ACHN (cell line): ENCODE measurements around the gene A3GALT2.
"Not testable (repeated sequence)": the region's sequence is repeated elsewhere in the genome, so short reads cannot be mapped to it uniquely, and the experiment has no call there.

ENCODE experiments used
- DNase-seq: peaks from one replicate; pipeline ENCODE4 v3.0.0-alpha.2; 2015
- in situ Hi-C: cut with HindIII; loops from 2 replicates; pipeline ENCODE4 v1.10.0; 2017; ENCODE audit warnings: low sequenced_read_pairs, low pct_ligation_motif_present, low pct_unique_long_range_greater_than_20kb

Gene A3GALT2

DNA sequence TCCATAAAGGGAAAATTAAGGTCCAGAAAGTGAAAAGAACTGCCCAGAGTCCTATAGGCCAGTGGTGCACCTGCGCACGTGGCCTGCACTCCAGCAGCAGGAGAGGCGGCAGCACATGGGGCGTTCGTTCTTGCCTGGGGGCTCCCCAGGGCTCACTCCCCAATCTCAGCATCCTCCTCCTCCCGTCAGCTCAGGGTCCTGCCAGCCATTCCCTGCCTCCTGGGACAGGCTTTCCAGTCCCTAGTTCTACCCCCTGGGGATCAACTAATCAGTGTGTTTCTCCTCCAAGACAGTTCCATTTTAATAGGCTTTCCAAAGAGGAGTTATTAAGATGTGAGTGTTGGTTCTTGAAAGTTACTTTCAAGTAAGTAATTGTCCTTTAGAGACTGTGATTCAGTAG, 1.2 kb upstream of the A3GALT2 start:
- no peak for DNase-seq
- in situ Hi-C loops = no loop called here

DNA sequence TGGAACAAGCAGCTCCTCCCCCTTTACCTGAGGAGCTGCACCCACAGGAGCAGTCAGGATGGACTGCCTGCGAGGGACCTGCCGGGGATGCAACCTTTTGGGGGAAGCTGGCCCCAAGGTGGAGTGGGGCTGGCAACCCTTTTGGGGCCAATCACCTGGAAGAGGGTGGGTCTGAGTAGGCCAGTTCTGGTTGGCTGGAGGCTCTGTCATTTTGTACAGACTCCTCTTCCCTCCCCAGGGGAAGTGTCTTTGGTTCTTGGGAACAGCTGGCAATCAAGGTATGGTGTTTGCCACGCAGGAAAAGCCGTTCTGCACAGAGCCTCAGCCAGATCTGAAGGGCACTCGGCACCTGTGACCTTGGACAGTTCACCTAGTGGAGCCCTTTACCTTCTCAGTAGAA, 280 bp upstream of the A3GALT2 start:
- in situ Hi-C loops = no loop called here
- DNase-seq = no peak

DNA sequence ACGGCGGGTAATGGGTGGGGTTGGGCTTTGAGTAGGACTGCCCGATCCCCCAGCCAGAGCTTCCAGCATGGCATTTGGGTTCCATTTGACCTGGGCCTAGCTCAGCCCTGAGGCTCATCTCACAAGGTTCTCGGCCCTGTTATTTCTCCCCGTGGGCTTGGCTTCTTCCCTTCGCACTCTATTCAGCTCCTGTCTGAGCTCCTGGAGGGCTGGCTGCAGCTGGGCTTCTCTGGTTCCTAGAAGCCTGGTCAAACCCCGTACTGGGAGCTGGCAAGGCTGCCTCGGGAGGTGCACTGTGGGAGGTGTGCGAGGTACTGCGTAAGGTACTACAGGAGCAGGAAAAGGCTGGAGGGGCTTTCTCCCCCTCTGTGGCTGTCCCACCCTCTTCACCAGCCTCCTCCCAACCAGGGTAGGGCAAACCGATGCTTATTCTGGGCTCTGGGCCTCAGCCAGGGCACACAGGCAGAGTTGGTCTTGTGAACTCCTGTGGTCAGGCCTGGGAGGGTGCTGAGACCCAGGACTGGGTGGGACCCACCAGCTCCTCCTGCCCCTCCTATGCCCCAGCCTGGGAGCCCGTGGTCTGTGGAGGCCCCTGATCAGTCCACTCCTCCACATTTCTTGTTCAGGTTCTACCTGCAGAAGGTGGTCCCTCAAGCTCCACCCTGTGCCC, 814 bp downstream of the A3GALT2 start:
- DNase-seq = no peak
- in situ Hi-C loops = no loop called here

DNA sequence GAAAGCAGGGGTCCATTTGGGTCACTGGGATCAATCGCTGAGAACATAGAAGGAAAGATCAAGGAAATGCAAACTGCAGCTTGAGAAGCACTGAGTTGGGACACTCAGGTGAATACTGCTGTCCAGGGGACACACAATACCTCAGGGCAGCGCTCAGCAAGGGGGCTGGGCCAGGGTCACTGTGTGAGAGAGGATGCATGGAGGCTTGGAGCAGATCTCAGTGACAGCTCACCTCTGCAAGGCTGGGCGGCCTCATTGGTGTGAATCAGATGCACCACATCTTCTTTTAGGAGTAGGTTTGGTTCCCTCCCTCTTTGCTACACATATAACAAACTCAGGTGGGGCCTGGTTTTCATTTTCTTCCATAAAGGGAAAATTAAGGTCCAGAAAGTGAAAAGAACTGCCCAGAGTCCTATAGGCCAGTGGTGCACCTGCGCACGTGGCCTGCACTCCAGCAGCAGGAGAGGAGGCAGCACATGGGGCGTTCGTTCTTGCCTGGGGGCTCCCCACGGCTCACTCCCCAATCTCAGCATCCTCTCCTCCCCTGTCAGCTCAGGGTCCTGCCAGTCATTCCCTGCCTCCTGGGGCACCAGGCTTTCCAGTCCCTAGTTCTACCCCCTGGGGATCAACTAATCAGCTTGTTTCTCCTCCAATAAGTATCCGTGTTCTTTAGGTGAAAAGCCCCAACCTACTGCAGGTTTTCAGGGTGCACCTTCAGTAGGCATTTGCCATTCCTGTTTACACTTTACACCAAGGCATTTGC, 1.5 kb downstream of the A3GALT2 start:
- in situ Hi-C loops = no loop called here
- no peak for DNase-seq

DNA sequence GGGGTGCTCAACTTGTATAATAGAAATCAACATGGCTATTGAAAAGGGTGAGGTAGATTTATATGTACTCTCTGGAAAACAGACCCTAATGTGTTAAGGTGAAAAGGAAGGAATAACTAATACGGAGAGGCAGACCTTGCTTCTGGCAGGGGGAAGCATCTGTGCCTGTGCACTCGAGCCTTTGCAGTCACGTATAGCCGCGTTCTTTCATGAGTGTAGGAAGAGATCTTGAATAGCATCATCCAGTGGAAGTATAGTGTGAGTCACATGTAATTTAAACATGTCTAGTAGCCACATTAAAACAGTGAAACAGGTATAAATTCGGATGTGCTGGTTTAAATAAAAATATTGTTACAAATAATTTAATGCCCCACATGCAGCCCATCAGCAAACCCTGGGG, 3.0 kb downstream of the A3GALT2 start:
- DNase-seq = no peak
- in situ Hi-C loops = no loop called here

DNA sequence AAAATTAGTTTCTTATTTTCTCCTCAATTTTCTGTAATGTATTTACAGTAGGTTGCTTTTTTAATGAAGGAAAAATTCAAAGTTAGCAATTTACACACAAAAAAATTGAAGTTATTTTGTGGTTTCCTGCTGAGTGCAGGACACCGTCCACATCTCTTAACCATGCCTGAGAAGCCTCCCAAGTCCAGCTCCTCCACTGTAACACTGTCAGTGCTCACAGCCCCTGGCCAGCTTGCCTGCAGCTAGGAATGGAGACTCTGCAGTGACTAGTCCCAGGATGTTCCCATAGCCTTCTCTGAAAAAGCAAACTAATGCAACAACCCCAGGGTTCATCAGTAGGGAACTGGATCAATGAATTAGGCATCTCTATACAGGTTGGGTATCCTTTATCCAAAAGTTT, 3.5 kb downstream of the A3GALT2 start:
- in situ Hi-C loops = no loop called here

DNA sequence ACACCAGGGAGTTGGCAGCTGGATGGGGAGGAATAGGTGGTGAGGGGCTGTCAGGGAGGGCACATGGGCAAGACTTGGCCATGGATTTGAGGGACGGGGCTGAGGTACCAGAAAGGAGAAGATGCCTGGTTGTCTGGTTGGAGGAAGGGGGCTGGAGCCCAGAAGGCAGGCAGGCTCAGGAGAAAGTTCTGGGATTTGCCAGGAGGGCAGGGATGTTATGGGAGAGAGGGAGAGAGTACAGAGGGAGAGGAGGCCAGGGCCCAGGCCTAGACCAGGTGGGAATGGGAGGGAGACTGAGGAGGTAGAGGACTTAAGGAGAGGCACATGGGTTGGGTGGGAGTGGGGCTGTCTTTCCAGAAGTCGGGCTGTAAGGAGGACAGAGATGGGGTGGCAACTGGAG, 4.3 kb downstream of the A3GALT2 start:
- in situ Hi-C loops = no loop called here

More for the DNA sequence above, 3.5 kb downstream of the A3GALT2 start:
- no peak for DNase-seq

DNA sequence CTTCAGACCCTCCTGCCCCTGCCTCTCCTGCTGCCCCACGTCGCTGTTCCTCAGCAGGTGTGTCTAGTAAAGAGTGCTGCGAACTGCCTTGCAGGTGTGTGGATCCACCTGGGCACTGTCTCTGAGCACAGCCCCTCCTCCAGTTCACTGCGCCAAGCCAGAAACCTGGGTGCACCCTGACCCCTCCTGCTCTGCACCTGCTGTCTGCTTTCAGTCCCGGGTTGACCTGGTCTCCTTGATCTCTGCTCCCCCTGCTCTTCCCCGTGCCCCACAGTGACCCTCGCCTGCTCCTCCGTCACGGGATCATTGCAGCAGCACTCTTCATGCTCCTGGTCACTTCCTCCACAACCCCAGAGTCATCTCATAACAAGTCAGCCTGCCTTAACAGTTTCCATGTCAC, 6.5 kb downstream of the A3GALT2 start:
- in situ Hi-C loops = no loop called here

More for the DNA sequence above, 4.3 kb downstream of the A3GALT2 start:
- no peak for DNase-seq

DNA sequence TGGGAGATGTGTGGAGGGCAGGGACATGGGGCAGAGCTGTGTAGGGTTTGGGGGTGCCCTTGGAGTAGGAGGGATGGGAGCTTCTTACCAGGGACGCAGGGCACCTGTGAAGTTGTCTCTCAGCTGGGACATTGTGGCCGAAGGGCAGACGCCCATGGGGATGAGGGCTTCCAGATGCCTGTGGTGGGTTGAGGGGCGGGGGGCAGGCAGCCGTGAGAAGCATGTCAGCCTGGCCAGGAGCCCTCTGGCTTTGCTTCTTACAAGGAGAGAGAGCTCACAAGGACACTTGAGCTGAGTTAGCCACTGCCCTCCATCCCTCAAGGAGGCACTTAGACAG, 8.5 kb downstream of the A3GALT2 start:
- no peak for DNase-seq
- in situ Hi-C loops = no loop called here

More for the DNA sequence above, 6.5 kb downstream of the A3GALT2 start:
- no peak for DNase-seq

DNA sequence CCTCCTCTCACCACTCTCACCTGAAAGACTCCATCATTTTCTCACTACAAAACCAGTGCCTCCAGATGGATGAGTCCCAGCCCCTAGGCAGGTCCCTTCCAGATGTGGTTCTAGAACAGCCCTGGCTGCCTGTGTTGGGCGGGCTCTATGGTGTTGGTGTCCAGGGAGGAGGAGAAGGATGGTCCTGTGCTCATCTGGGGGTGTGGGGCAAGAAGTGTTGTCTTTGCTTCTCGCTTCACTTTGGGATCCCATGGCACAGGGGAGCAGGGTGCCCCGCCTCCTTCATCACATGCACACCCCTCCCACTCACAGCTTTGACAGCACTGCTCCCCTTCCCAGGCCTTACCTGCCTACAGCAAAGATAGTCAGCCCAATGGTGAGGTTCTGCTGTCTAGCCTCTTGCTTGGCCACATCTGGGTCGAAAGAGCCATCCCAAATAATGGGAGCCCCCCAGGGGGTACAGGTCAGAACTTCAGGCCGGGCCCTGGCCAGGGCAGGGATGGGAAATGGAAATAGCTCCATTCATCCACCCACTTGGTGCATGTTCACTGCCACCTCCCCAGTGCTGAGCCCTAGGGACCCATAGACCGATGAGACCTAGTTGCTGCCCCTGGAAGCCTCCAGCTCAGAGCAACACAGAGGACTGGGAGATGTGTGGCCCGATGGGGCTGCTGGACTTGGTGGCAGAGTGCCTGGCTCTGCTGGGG, 9.0 kb downstream of the A3GALT2 start:
- no peak for DNase-seq
- in situ Hi-C loops = no loop called here

DNA sequence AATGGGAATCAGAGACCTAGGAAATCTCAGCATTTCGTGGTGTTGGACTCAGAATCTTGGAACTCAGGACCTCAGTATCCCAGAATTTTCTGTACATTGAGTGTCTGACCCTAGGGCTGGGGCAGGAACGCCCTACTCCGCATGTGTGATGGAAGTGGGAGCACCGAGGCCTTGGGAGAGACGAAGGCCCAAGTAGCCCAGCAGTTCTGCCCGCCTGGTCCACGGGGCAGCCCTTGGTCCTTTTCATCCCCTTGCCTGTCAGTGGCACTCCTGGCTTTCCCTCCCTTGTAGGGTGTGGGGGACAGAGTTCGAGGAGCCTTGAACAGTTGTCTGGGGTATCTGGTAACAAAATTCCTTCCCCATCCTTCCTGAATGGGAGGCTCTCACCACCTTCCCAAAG, 10.2 kb downstream of the A3GALT2 start:
- no peak for DNase-seq
- in situ Hi-C loops = no loop called here

DNA sequence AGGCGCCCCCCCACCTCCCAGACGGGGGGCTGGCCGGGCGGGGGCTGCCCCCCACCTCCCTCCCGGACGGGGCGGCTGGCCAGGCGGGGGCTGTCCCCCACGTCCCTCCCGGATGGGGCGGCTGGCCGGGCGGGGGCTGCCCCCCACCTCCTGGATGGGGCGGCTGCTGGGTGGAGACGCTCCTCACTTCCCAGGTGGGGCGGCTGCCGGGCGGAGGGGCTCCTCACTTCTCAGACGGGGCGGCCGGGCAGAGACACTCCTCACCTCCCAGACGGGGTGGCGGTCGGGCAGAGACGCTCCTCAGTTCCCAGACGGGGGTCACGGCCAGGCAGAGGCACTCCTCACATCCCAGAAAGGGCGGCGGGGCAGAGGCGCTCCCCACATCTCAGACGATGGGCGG, 11.5 kb downstream of the A3GALT2 start:
- DNase-seq, in situ Hi-C loops: not testable (repeated sequence)

DNA sequence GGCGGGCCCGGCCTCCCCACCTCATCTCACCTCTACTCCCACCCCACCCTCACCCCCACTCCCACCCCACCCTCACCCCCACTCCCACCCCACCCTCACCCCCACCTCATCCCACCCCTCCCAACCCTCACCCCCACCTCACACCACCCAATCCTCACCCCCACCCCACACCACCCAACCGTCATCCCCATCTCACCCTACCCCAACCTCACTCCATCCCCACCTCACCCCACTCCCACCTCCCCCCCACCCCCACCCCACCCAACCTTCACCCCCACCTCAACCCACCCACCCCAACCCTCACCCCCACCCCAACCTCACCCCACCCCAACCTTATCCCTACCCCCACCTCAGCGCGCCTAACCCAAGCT, 13.4 kb downstream of the A3GALT2 start:
- in situ Hi-C loops = no loop called here

DNA sequence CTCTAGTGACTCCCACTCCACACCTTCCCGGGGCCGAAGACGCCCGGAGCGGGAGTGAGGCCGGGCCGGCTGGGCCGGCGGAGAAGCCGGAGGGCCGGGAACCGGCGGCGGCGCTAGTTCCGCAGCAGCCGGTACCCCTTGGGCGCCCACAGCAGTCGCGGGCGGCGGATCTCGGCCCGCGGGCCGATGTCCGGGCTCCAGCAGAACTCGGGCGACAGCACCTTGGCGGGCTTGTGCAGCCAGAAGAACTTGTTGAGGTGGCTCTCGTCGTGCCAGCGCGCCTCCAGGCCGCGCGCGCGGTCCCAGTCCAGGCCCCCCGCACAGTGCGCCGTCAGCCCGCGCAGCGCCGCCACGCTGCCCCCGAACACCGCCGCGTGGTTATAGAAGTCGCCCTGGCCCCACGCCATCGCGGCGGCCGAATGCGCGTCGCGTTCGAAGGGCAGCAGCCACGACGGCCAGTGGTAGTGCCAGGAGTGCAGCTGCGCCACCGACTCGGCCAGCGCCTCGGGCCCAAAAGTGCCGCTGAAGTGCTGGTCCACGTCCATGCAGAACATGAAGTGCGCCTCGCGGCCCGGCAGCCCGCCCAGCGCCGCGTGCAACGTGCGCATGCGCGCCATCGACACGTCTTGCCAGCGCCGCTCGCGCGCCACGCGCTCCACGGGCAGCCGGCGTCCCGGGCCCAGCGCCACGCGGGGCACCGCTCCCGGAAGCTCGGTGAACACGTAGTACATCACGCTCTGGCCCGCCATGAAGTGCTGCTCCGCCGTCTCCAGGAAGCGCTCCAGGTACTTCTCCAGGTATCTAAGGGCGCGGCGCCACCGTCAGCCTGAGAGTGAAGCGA, 14.0 kb downstream of the A3GALT2 start:
- in situ Hi-C loops = no loop called here
- no peak for DNase-seq

More for the DNA sequence above, 13.4 kb downstream of the A3GALT2 start:
- no peak for DNase-seq

DNA sequence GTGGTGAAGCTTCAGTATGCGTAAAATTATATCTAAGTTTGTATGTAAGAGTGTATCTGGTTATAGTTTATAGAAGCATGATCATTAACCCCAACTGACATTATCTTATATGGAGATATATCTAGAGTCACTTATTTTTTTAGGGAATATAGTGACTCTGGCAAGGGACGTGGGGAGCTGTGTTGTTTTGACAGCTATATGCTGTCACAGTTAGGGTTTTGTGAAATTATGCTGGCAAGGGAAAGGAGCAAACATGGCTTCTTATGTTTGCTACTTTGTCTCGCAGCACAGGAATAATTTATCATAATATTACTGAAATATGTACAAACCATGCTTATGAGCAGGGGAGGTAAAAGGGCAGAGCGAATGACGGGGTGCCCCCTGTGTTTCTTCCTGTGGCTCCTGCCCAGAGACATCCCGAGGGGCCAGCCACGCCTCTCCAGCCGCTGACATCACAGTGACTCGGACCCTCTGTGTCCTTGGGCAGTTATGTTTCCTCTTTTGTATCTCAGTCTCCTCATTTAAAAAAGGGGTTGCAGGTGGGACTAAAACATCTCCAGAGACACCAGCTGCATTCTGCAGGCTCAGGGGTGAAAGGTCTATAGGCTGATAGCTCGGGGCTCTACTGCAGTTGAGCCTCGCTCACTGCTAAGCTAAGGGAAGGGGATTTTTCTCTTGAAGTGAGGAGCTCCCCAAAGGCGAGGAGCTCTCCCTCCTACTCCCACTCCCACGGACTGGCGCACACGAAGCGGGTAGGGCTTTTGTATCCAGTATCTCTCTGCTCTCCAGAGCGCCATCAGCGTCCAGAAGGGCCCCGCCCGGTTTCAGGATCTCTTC, 14.9 kb downstream of the A3GALT2 start:
- no peak for DNase-seq
- in situ Hi-C loops = no loop called here

DNA sequence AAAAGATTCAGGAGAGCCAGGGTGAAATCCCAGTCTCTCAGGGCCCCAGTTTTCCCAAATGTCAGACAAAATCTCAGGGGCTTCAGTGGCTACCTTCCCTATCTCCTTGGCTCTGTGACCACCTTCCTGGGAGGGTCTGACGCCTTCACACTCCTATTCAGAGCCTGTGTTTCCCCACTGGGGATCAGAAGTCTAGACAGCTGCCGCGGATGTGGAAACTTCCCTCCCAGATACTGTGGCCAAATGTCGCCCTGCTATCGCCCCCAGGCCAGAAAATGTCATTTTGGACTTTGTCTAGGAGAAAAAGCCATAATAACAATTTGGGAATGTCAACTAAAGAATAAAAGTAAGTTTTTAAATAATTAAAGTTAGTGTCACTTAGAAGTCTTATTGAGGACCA, 15.9 kb downstream of the A3GALT2 start:
- in situ Hi-C loops = no loop called here
- DNase-seq = no peak

DNA sequence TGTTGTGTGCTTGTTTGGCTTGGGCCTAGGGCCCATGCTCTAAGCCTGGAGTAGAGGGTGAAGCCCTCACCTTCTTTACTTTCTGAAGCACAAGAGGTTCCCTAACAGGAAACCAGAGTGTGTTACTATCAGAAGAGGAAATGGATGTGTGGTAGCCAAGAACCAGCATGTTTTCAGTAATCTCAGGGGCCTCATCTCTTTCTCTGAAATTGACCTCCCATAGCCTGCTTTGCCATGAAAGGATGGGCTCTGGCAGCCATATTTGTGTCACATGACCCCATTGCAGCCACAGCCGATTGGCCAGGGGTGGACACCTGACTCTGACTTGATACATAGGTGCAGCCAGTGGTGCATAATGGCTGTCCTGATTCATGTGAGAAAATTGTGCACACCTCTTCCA, 18.6 kb downstream of the A3GALT2 start:
- in situ Hi-C loops = no loop called here
- DNase-seq = no peak

DNA sequence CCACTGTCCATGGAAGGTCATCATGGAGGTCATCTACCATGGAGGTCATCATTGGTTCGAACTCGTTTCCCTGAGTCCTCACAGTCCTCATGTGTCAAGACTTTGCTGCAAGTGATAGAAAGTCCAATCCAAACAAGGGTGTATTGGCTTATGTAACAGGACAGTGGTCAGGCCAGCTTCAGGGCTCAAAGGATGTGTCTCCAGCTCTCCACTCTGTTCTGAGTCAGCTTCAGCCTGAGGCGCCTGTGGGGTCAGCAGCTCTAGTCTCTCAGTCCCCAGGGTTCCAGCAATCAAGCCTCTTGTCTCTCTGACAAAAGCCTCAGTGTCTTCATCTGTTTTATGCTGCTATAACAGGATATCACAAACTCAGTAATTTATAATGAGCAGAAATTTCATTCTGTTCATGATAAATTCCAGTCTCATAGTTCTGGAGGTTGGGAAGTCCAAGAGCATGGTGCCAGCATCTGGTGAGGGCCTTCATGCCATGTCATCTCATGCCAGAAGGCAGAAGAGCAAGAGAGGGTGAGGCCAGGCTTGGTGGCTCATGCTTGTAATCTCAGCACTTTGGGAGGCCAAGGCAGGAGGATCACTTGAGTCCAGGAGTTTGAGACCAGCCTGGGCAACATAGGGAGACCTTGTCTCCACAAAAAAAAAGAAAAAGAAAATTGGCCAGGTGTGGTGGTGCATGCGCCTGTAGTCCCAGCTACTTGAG, 19.5 kb downstream of the A3GALT2 start:
- DNase-seq = no peak

More for the DNA sequence above, 19.5 kb downstream of the A3GALT2 start:
- in situ Hi-C loops = no loop called here
